HCT116 (cell line): ENCODE data around the gene ZBTB42. TPM values are rescaled to one million over a fixed set of nuclear protein-coding genes. Genes with fewer than 3 reads are reported as not detected.

Source experiments
- ATAC-seq: fragments of 200-7000 bp; cut with Tn5 transposase; 2 replicates; pipeline ENCODE4 v1.9.1; 2020; ENCODE audit warnings: mild to moderate bottlenecking, moderate library complexity
- BruUV-seq: library from RNA; stranded (reverse); fragments of 400-500 nt; replicated peaks from 2 replicates; lab custom pipeline; 2021; lab: Mats Ljungman, UMichigan
- CTCF ChIA-PET: fragments of 300-600 bp; sonication (Branson Sonifier 250); formaldehyde crosslinking; loops from one replicate; lab custom pipeline; 2021; ENCODE audit warnings: antibody characterized with exemption; lab: Charles Lee
- POLR2A ChIA-PET: fragments of 300-600, 350-600 bp; sonication (Branson Sonifier 250); formaldehyde crosslinking; loops from one replicate; lab custom pipeline; 2021; ENCODE audit warnings: antibody characterized with exemption; lab: Charles Lee
- RAD21 ChIA-PET, 2 experiments: fragments of 300-600 bp; sonication (Branson Sonifier 250); formaldehyde crosslinking; loops; one replicate each; lab custom pipeline; 2023; ENCODE audit warnings: low total read pairs in 2 of 2; ENCODE audit not compliant: uncharacterized antibody in 2 of 2, unreplicated experiment in 2 of 2, low non-redundant PET in 1 of 2; lab: Charles Lee
- DNase-seq: peaks from one replicate; pipeline ENCODE4 v3.0.0-alpha.2; 2010; ENCODE audit warnings: low read depth, low spot score
- H2AFZ ChIP-seq: fragments of 200-600 bp; shearing (Covaris generic), sonication (generic); 2 replicates; pipeline ENCODE4 v1.6.1; 2017; ENCODE audit warnings: low read depth, mixed run types, mixed read lengths, antibody characterized with exemption, low read length; ENCODE audit not compliant: poor library complexity, severe bottlenecking
- H3K27ac ChIP-seq: 2 replicates; pipeline ENCODE4 v1.5.1; 2012; ENCODE audit warnings: low read depth, low read length
- H3K27me3 ChIP-seq: fragments of 200-600 bp; sonication (generic); 2 replicates; pipeline ENCODE4 v1.6.1; 2016; ENCODE audit warnings: mixed run types, low read length, mixed read lengths; ENCODE audit not compliant: insufficient read depth
- H3K36me3 ChIP-seq, 2 experiments: fragments of 200-500 bp in 1 of 2; fragments of 200-600 bp in 1 of 2; sonication (Bioruptor generic) in 1 of 2; sonication (generic) in 1 of 2; 2 replicates each; pipeline versions ENCODE4 v1.5.1 to v1.6.1; 2014 to 2016; ENCODE audit warnings: low read length in 2 of 2, inconsistent platforms in 1 of 2, mixed read lengths in 1 of 2, mixed run types in 1 of 2; ENCODE audit not compliant: insufficient read depth in 2 of 2, control insufficient read depth in 1 of 2
- H3K4me1 ChIP-seq, 2 experiments: fragments of 200-600 bp in 1 of 2; sonication (generic) in 1 of 2; 2 replicates each; pipeline versions ENCODE4 v1.5.1 to v1.6.1; 2012 to 2017; ENCODE audit warnings: low read length in 2 of 2, inconsistent platforms in 1 of 2, mild to moderate bottlenecking in 1 of 2, mixed read lengths in 1 of 2, mixed run types in 1 of 2, moderate library complexity in 1 of 2; ENCODE audit not compliant: insufficient read depth in 2 of 2, control insufficient read depth in 1 of 2
- H3K4me2 ChIP-seq: fragments of 200-600 bp; sonication (generic); 2 replicates; pipeline ENCODE4 v1.6.1; 2017; ENCODE audit warnings: mixed run types, low read length, mixed read lengths
- H3K4me3 ChIP-seq, 2 experiments: fragments of 200-600 bp in 1 of 2; sonication (generic) in 1 of 2; replicated peaks in 1 of 2; 2 replicates each; pipeline ENCODE4 v1.5.1; 2011 to 2016; ENCODE audit warnings: low read length in 2 of 2, control low read depth in 1 of 2, low read depth in 1 of 2, mild to moderate bottlenecking in 1 of 2, mixed read lengths in 1 of 2, mixed run types in 1 of 2
- H3K79me2 ChIP-seq: fragments of 200-600 bp; sonication (generic); 2 replicates; pipeline ENCODE4 v1.6.1; 2017; ENCODE audit warnings: mild to moderate bottlenecking, mixed run types, low read length, moderate library complexity, mixed read lengths; ENCODE audit not compliant: insufficient read depth
- H3K9ac ChIP-seq: fragments of 200-600 bp; sonication (generic); 2 replicates; pipeline ENCODE4 v1.6.1; 2016; ENCODE audit warnings: low read length, mixed read lengths
- H3K9me2 ChIP-seq: fragments of 200-600 bp; sonication (generic), shearing (Covaris generic); 2 replicates; pipeline ENCODE4 v1.6.1; 2017; ENCODE audit warnings: mixed run types, mild to moderate bottlenecking, moderate library complexity; ENCODE audit not compliant: insufficient read depth
- H3K9me3 ChIP-seq, 2 experiments: fragments of 200-500 bp in 1 of 2; fragments of 200-600 bp in 1 of 2; sonication (Bioruptor generic) in 1 of 2; sonication (generic) in 1 of 2; 2 replicates each; pipeline ENCODE4 v1.6.1; 2014 to 2017; ENCODE audit warnings: low read length in 2 of 2, mixed read lengths in 2 of 2, inconsistent platforms in 1 of 2, low read depth in 1 of 2, mild to moderate bottlenecking in 1 of 2, mixed run types in 1 of 2, moderate library complexity in 1 of 2; ENCODE audit not compliant: control insufficient read depth in 1 of 2, insufficient read depth in 1 of 2
- H4K20me1 ChIP-seq: fragments of 200-600 bp; sonication (generic), shearing (Covaris generic); 2 replicates; pipeline ENCODE4 v1.6.1; 2017; ENCODE audit warnings: mixed run types, mild to moderate bottlenecking, moderate library complexity; ENCODE audit not compliant: insufficient read depth
- CEBPB ChIP-seq: IDR thresholded peaks from 2 replicates; pipeline ENCODE4 v1.6.1; 2012; ENCODE audit warnings: low read depth
- EZH2 ChIP-seq: fragments of 200-600 bp; sonication (generic); IDR thresholded peaks from 2 replicates; pipeline ENCODE4 v1.6.1; 2017; ENCODE audit warnings: antibody characterized with exemption, mixed run types
- FOSL1 ChIP-seq: IDR thresholded peaks from 2 replicates; pipeline ENCODE4 v1.6.1; 2012; ENCODE audit warnings: low read depth
- MAX ChIP-seq: IDR thresholded peaks from 2 replicates; pipeline ENCODE4 v1.6.1; 2012
- POLR2AphosphoS5 ChIP-seq: IDR thresholded peaks from 2 replicates; pipeline ENCODE4 v1.6.1; 2011; ENCODE audit warnings: mild to moderate bottlenecking, low read depth, low read length, moderate library complexity
- SP1 ChIP-seq: IDR thresholded peaks from 2 replicates; pipeline ENCODE4 v1.6.1; 2012; ENCODE audit warnings: low read depth
- ZFX ChIP-seq: fragments of 450-650 bp; IDR thresholded peaks from 2 replicates; pipeline ENCODE4 v1.6.1; 2017
- intact Hi-C: fragments of 100-400 bp; cut with micrococcal nuclease; formaldehyde crosslinking; loops from 2 replicates; pipeline ENCODE4 v1.10.0; 2022
- total RNA-seq: library from RNA; stranded (reverse); gene quantifications from one replicate; pipeline ENCODE4 v1.2.1, GENCODE V29; 2021; ENCODE audit not compliant: unreplicated experiment

Gene ZBTB42
- total RNA-seq, 1 experiment from 2014 or later = 4.4 TPM

- H3K27me3 ChIP-seq = no peaks in the 10 kb centered on the region
- H3K27ac ChIP-seq = no peak overlapping the region
- no peak overlapping the region for H2AFZ ChIP-seq
- ChIA-PET POLR2A (interaction anchor here (0.6 kb wide), 1 partner anchor 33 kb away, joined by 4 read pairs; no protein-coding TSS in a partner anchor), CTCF (no interaction called here), RAD21 (no interaction called here)
- TF ChIP-seq ZFX (no peak), CEBPB (no peak), FOSL1 (no peak), POLR2AphosphoS5 (no peak), MAX (no peak), SP1 (no peak), EZH2 (no peak)
- no peak overlapping the region for H3K4me3 ChIP-seq
- H3K9me2 ChIP-seq = no peaks in the 10 kb centered on the region
- H3K4me1 ChIP-seq = peaks cover 27 to 53% of the 10 kb centered on the region in 2 experiments
- DNase-seq (no peak), ATAC-seq (no peak)
- H3K9ac ChIP-seq = no peak overlapping the region
- no peak overlapping the region for H3K4me2 ChIP-seq
- peaks cover 14% of the 10 kb centered on the region for H3K79me2 ChIP-seq
- no peaks in the 10 kb centered on the region; a peak in 1 of 4 replicates for H3K36me3 ChIP-seq
- no TSS peak for BruUV-seq
- no peaks in the 10 kb centered on the region for H4K20me1 ChIP-seq
- intact Hi-C loops = no loop called here
- no peaks in the 10 kb centered on the region for H3K9me3 ChIP-seq
Measured at GRCh38 chr14:104798300-104799243, 2.3 kb upstream of the ZBTB42 start.
